Prostate gland (tissue), 2 donors: Measurements from ENCODE around the gene AKAP13.

ENCODE experiments used
- CTCF ChIP-seq, 4 experiments: fragments of 200-600 bp in 2 of 4; fragments of 450-650 bp in 2 of 4; sonication (generic) in 2 of 4; IDR thresholded peaks; 1 replicate in 3 of 4; 2 replicates in 1 of 4; pipeline ENCODE4 v1.5.1; 2016 to 2019; ENCODE audit warnings: antibody characterized with exemption in 4 of 4, mild to moderate bottlenecking in 2 of 4, moderate library complexity in 2 of 4
- POLR2A ChIP-seq: fragments of 450-650 bp; IDR thresholded peaks from one replicate; pipeline ENCODE4 v1.6.1; 2016; ENCODE audit warnings: antibody characterized with exemption, mild to moderate bottlenecking

GRCh38 chr15:85489773-85490493 lies 109.5 kb downstream of the AKAP13 start:
- no peak for TF ChIP-seq CTCF (IDR thresholded peaks at IDR 0.05)
- TF ChIP-seq POLR2A = no peak
